Measurements from ENCODE around the gene HBG2.

Gene HBG2

DNA sequence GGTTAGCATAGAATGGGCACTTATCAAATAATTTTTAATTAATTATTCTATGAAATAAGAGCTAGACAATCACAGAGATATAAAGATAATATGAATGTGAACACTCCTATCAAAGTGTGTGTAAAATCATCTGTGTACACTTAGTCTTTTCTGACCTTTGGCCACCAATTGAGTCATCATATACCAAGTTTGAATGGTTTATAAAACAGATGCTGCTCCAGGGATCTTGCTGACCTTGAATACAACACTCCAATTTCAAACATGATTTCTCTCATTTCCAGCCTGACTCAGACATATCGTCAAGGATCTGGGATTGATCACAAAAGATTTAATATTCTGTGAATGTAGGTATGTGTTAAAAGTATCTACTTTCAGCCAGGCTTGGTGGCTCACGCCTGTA, 51.2 kb downstream of the HBG2 start:
- TF ChIP-seq GATA2 (IDR thresholded peaks at IDR 0.05; ENCODE audit: low read depth, low read length) (no peak), GATA3 (IDR thresholded peaks at IDR 0.05; ENCODE audit: low read depth, low read length) (no peak)
